GM19324 (cell line): Measurements from ENCODE around the gene MYO5C.

Source experiments
- ATAC-seq: cut with Tn5 transposase; IDR thresholded peaks from one replicate; pipeline ENCODE4 v1.9.1; 2021; ENCODE audit warnings: mild to moderate bottlenecking, moderate library complexity; ENCODE audit not compliant: unreplicated experiment, low FRiP score

Gene MYO5C

DNA sequence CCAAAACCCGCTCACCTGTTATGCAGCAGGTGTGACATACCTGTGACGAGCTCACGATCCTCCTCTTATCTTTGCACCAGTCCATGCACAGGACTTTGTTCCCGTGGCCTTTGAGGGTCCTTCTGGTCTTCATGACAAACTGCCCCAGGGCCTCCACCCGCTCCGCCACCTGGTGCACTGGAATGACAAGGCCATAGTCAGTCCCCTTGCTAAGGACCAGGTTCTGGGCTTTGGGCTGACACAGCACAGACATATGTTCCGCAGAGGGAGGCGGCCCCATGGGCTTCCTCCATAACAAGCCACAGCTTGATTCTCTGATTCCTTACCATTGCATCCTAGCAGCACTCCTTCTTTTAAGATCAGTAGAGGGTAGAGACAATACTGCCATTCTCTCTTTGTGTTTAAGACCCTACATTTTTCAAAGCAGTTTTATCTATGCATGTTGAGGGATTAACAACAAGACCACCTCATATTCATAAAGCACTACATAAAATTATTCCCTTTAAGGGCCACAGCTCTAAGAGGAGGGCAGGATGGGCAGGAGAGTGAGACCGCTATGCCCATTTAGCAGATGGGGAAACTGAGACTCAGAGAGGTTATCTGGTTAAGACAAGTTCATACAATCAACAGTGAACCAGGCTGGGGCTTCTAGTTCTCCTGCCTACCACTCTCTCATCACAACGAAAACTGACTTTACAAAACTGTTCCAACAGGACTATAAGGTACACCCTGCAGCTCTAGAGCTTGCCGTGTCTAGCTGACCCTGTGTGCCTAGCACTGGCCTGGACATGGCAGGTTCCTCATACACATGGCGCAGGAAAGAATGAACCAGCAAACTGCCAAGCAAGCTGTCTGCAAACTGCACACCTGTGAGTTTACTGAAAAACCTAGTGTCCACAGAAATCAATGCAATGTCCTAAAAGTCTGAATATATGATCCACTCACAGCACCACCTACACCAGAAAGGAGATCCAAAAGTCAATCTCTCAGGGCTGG lies 141.4 kb downstream of the MYO5C start:
- ATAC-seq: no peak

DNA sequence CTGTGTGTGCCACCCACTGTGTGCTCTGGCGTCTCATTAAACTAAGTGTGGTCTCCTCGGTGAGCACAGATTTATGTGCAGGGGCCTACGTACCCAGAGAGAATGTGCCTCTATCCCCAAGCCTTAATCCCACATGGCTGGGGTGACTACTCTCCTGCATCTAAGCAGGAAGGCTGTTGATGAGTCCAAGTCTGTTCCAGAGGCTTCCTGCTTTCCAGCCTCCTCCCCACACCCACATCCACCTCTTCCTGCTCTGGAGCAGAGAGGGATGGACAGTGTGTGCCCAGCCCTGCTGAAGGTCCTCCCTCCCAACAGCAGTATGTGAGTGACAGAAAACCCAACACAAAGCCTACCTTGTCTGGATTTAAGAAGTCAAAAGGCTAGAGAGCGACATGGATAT lies 144.3 kb downstream of the MYO5C start:
- no peak for ATAC-seq

DNA sequence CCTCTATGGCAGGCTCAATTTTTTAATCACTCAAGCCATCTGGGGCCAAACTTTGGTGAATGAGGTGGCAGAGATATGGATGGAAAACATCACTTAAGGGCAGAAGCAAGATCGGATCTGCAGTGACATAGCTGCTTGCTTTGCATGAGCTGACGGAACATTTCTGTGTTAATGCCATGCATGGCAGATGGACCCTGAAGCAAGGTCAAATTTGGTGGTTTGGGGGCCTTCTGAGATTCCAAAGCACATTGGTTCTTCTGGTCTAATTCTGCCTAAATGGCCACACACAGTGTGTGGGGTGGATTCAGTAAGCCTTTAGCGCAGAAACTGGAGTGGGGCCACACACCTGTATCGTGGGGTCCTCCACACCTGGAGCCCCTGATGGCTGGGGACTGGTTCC lies 144.7 kb downstream of the MYO5C start:
- ATAC-seq: no peak

DNA sequence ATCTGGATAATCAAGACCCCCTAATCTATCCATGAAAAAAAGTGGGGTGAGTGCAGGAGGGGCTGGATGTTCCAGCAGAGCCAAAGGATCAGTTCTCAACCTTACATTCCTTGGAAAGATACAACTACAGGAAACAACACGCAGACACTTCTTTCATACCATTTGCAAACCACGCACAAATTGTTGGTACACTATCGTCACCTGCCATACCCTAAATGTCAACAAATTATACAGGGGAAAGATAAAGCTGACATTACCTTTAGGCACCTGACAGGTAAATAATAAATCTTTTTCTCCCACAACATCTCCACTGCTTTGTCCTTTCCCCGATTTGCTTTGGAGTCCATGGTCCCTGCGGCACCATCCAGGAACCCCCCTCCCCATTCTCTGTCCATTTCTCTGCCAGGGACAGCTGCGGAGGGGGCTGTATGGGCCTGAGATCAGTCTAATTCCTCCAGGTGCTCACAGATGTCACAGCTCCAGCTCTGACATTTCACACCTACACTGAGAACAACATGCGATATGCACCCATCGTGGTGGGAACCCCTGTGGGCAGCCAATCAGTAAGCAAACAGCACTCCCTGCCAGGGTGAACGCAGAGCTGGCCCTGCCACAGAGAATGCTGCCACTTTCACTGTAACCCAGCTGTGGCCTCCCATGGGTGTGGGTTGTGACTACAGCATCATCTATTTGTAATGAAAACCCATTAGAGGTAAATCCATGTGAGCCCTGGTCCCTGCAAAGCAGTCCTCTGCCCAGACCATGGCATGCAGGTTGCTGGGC lies 145.4 kb downstream of the MYO5C start:
- ATAC-seq: no peak

DNA sequence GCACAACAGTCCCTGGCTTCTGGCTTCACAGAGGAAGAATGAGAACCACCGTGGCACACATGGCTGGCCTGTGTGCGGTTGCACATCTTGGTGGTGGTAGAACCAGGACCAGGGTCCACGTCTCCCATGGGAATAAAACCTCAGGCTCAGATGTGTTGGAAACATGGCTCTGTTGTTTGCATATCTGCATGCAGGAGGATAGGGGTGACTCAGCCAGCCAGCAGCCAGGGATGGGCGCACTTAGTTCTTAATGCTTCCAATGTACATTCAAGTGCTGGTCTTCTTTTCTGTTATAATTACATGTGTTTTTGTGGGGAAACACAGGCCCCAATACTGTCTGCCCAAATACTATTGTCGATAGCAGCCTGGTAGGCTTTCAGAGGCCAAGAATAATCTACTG lies 147.2 kb downstream of the MYO5C start:
- no peak for ATAC-seq

DNA sequence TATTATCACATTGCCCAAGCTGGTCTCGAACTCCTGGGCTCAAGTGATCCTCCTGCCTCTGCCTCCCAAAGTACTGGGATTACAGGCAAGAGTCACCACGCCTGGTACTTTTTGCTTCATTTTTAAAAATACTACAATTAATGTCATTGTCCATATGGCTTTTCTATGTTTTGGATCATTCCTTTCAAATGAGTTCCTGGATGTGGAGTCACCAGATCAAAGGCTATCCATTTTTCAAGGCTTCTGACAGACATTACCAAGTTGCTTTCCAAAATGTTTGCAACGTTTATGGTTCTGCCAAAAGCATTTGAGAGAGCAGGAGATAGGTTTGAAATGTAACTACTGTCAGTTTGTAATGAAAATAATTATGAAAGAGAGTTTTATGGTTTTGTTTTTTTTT lies 148.8 kb downstream of the MYO5C start:
- no peak for ATAC-seq

DNA sequence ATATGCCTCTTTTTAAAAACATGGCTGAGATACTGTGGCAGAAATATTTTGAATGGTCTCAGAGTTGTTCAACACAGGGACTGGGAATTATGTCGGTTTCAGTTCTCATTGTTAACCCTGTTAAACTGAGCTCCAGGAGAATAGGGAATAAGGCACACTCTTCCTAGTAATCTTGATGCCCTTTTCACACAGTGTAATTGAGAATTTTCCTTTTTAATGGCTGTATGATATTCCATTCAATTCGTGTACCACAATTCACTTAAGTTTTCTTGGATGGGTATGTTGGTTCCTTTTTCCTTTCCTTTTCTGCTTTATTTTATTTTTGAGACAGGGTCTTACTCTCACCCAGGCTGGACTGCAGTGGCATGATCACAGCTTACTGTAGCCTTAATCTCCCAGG lies 149.3 kb downstream of the MYO5C start:
- no peak for ATAC-seq

DNA sequence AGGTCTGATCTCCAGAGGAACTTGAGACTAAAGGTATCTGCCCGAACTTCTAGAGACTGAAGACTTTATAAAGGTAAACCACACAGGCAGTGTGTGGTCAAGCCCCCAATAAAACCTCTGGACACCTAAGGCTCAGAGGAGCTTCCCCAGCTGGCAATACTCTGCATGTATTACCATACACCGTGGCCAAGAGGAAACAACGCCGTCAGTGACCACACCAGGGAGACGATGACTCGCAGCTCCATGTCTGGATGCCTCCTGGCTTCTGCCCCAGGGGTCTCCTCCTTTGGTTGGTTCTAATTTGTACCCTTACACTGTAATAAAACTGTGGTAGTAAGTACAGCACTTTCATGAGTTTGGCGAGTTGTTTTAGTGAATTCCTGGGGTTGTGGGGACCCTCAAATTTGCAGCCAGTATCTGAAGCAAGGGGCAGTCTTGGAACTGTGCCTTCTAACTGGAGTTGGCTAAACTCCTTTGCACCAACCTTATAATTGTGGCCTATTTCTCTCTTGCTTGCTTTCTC lies 150.9 kb downstream of the MYO5C start:
- ATAC-seq: no peak

DNA sequence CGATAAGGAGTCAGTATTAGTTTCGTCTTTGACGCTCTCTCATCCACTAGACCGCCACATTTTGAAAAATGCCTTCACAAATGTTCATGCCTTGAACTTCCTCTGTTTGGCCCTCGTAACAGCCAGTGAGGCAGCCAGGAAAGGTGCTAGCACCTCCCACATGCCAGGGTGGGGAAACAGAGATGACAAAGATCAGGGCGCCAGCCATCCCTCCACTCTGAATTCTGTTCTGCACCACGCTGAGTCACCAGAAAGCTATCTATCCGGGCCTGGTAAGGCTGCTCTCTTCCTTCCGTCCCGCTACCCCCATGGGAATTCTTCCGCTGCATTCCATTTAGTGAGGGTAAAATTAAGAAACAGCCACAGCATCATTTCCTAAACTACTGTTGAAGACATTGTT lies 151.7 kb downstream of the MYO5C start:
- ATAC-seq: no peak
